DND-41 (cell line): ENCODE data around the gene SLC49A4.

Source experiments
- EZH2 ChIP-seq: IDR thresholded peaks from 3 replicates; pipeline ENCODE4 v1.6.1; 2012; ENCODE audit warnings: borderline replicate concordance, low read depth, mild to moderate bottlenecking, moderate library complexity, low read length, inconsistent platforms; ENCODE audit not compliant: severe bottlenecking
- TF ChIP-seq, protein P1 (sequence below): IDR thresholded peaks from 2 replicates; pipeline ENCODE4 v1.5.1; 2012; ENCODE audit warnings: borderline replicate concordance, low read length, moderate library complexity, mild to moderate bottlenecking; ENCODE audit not compliant: poor library complexity, severe bottlenecking; ENCODE audit errors: extremely low read depth

DNA sequence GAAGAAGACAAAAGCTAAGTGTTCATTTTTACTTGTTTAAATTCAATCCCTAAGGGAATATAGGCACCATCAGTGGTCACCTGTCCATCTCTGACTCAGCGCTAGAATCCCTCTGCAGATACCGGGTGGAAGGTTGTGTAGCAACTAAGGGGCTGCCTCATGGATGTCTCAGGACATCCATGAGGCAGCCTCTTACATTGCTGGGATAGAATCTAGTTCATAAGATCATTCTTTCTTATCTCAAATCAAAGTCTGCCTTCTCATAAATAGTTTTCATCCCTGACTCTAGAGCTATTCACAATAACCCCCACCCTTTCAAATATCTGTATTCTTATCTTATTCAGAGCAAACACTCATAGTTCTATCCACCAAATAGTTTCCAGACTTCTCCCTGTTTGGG lies 39.4 kb upstream of the SLC49A4 start:
- TF ChIP-seq, protein P1, sequence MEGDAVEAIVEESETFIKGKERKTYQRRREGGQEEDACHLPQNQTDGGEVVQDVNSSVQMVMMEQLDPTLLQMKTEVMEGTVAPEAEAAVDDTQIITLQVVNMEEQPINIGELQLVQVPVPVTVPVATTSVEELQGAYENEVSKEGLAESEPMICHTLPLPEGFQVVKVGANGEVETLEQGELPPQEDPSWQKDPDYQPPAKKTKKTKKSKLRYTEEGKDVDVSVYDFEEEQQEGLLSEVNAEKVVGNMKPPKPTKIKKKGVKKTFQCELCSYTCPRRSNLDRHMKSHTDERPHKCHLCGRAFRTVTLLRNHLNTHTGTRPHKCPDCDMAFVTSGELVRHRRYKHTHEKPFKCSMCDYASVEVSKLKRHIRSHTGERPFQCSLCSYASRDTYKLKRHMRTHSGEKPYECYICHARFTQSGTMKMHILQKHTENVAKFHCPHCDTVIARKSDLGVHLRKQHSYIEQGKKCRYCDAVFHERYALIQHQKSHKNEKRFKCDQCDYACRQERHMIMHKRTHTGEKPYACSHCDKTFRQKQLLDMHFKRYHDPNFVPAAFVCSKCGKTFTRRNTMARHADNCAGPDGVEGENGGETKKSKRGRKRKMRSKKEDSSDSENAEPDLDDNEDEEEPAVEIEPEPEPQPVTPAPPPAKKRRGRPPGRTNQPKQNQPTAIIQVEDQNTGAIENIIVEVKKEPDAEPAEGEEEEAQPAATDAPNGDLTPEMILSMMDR, result no peak
- no peak for TF ChIP-seq EZH2
